ENCODE results near the gene LYRM4.

DNA sequence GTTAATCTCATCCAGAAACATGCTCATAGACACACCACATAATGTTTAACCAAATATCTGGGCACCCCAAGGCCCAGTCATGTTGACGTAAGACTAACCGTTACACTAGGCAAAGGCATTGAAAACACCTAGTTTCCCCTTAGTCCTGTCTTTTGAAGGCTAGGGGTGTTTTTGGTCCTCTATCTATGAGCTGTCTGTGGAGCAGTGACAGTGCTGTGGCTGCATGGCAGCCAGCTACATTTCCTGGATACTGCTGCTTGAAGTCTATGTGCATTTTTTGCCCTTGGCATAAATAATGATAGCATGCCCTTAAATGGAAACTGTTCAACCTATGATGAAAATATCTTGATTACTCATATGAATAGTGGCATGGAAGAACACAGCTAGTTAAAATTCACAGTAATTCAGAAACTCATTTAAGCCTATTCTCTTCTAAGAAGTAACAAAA, 19.2 kb upstream of the LYRM4 start:
- no peak for TF ChIP-seq EZH2 (IDR thresholded peaks at IDR 0.05; ENCODE audit: low read depth)
- TF ChIP-seq, protein P1, sequence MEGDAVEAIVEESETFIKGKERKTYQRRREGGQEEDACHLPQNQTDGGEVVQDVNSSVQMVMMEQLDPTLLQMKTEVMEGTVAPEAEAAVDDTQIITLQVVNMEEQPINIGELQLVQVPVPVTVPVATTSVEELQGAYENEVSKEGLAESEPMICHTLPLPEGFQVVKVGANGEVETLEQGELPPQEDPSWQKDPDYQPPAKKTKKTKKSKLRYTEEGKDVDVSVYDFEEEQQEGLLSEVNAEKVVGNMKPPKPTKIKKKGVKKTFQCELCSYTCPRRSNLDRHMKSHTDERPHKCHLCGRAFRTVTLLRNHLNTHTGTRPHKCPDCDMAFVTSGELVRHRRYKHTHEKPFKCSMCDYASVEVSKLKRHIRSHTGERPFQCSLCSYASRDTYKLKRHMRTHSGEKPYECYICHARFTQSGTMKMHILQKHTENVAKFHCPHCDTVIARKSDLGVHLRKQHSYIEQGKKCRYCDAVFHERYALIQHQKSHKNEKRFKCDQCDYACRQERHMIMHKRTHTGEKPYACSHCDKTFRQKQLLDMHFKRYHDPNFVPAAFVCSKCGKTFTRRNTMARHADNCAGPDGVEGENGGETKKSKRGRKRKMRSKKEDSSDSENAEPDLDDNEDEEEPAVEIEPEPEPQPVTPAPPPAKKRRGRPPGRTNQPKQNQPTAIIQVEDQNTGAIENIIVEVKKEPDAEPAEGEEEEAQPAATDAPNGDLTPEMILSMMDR (conservative IDR thresholded peaks at IDR 0.05), result no peak
